Activated naive CD4-positive, alpha-beta T cell treated with anti-CD3 and anti-CD28 coated beads for 36 hours (primary cell): Measurements from ENCODE around the gene KCNMA1. TPM values are rescaled to one million over a fixed set of nuclear protein-coding genes. Genes with fewer than 3 reads are reported as not detected.
"Not testable (repeated sequence)": the region's sequence is repeated elsewhere in the genome, so short reads cannot be mapped to it uniquely, and the experiment has no call there.

ENCODE experiments used
- CTCF ChIA-PET: fragments of 350-600 bp; sonication (Branson Sonifier 250); formaldehyde crosslinking; loops from one replicate; lab custom pipeline; 2021; ENCODE audit warnings: antibody characterized with exemption; lab: Charles Lee
- DNase-seq: peaks from one replicate; pipeline ENCODE4 v3.0.0-alpha.2; 2020
- H3K27ac Mint-ChIP-seq: one replicate; pipeline ENCODE4 v1.8.0; 2021; ENCODE audit warnings: mild to moderate bottlenecking, mixed read lengths
- H3K27me3 Mint-ChIP-seq: one replicate; pipeline ENCODE4 v1.8.0; 2021; ENCODE audit warnings: low read depth, mixed read lengths
- H3K36me3 Mint-ChIP-seq: one replicate; pipeline ENCODE4 v1.8.0; 2021; ENCODE audit warnings: low read depth, mixed read lengths
- H3K4me1 Mint-ChIP-seq: one replicate; pipeline ENCODE4 v1.8.0; 2021; ENCODE audit warnings: low read depth, mixed read lengths
- H3K4me3 Mint-ChIP-seq: one replicate; pipeline ENCODE4 v1.8.0; 2021; ENCODE audit warnings: mild to moderate bottlenecking, moderate library complexity, mixed read lengths
- H3K9me3 Mint-ChIP-seq: one replicate; pipeline ENCODE4 v1.8.0; 2021; ENCODE audit warnings: mixed read lengths
- intact Hi-C: fragments of 100-400 bp; cut with micrococcal nuclease; formaldehyde crosslinking; loops from one replicate; pipeline ENCODE4 v1.15.1; 2023
- total RNA-seq, 2 experiments: library from RNA; stranded (reverse); gene quantifications; one replicate each; pipeline ENCODE4 v1.2.3, GENCODE V29; 2021

Gene KCNMA1
- total RNA-seq, 2 experiments from 2014 or later, result not detected

DNA sequence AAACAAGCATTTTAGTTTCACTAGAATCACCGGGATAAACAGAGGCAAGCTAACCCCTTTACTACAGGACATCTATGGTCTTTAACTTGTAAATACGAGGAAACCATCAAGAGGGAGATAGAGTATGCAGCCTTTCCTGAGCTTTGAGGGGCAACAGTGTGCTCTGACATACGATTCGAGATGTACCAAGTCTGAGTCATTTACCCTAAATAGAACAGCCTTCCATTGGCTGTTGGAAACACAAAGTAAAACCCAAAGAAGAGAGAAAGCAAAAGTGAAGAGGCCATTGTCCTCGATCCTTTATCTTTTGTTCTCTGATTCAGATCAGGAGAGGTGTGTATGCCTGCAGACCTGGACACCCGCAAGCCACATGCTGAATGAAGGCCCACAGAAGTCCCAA is 289.5 kb downstream of the KCNMA1 start:
- no peak overlapping the region for H3K4me3 Mint-ChIP-seq
- DNase-seq, result no peak
- H3K27me3 Mint-ChIP-seq, result no peaks in the 10 kb centered on the region
- H3K9me3 Mint-ChIP-seq, result no peaks in the 10 kb centered on the region
- no peak overlapping the region for H3K27ac Mint-ChIP-seq
- H3K4me1 Mint-ChIP-seq, result no peaks in the 10 kb centered on the region
- intact Hi-C loops, result no loop called here
- no peaks in the 10 kb centered on the region for H3K36me3 Mint-ChIP-seq
- CTCF ChIA-PET, result no interaction called here

DNA sequence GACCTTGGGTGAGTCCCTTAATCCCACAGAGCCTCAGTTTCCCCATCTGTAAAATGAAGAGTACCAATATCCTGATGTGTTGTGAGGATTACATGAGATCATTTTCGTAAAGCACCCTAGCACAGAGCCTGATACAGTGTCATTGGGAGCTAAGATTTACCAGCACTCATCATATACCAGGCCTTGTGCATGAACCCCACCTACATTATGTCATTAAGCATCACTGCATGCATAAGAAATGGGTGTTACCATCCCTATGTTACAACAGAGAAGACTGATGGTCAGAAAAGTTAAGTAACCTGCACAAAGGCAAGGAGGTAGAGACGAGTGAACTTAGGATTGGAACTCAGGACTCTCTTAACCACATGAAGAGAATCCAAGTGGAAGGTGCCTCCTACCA is 290.6 kb downstream of the KCNMA1 start:
- Mint-ChIP-seq H3K27me3 (no peaks in the 10 kb centered on the region), H3K27ac (no peak overlapping the region), H3K4me1 (no peaks in the 10 kb centered on the region), H3K4me3 (no peak overlapping the region), H3K36me3 (no peaks in the 10 kb centered on the region), H3K9me3 (no peaks in the 10 kb centered on the region)
- no peak for DNase-seq
- intact Hi-C loops, result no loop called here
- CTCF ChIA-PET, result no interaction called here

DNA sequence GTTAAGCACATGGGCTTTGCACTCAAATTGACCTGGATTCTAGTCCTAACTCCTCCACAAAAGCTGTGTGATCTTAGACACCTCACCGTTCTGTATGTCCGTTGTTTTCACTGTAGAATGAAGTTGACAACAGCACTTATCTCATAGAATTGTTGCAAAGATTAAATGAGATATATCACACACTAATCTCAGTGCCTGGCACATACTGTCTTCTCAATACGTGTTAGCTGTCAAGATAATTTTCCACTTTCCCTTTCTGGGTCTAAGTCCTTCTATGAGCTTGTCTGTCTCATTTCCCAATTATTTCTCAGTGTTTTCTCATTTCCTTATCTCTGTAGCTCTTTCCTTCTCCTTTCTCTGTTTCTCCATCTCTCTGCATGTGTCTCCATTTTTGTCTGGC is 296.6 kb downstream of the KCNMA1 start:
- no peak overlapping the region for H3K27ac Mint-ChIP-seq
- H3K36me3 Mint-ChIP-seq, result no peaks in the 10 kb centered on the region
- no peaks in the 10 kb centered on the region for H3K4me1 Mint-ChIP-seq
- DNase-seq, result no peak
- H3K4me3 Mint-ChIP-seq, result no peak overlapping the region
- CTCF ChIA-PET, result no interaction called here
- peaks cover 6% of the 10 kb centered on the region for H3K9me3 Mint-ChIP-seq
- intact Hi-C loops, result no loop called here
- H3K27me3 Mint-ChIP-seq, result no peaks in the 10 kb centered on the region

DNA sequence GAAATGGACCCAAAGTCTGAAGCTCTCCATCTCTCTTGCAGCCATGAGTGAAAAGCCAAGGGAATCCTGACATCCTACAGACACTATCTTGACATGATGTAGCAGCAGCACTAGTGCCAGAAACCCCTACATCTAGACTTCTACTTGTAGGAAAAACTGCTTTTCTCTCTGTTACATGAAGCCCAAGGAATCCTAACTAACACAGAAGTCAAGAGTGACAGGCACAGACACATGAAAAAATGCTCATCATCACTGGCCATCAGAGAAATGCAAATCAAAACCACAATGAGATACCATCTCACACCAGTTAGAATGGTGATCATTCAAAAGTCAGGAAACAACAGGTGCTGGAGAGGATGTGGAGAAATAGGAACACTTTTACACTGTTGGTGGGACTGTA is 297.7 kb downstream of the KCNMA1 start:
- H3K9me3 Mint-ChIP-seq, H3K4me3 Mint-ChIP-seq, H3K27me3 Mint-ChIP-seq, CTCF ChIA-PET, H3K4me1 Mint-ChIP-seq, H3K36me3 Mint-ChIP-seq, intact Hi-C loops, H3K27ac Mint-ChIP-seq, DNase-seq: not testable (repeated sequence)

DNA sequence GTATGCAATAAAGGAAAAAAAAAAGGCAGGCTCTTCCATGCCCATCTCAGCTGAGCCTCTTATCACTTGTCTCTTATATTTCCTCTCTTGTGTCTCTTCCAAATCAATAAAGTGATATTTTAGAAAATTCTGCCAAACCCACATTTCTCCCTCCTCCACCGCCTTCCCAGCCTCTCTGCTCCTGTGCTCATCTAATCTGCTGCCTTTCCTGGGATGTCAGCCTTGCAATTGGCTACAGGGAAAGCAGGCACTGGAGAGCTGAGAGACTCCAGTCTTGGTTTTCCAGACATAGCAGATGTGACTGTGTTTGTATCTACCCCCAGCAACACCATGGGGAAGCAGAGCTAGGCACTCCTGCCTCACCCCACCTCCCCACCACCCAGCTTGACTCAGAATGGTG is 298.4 kb downstream of the KCNMA1 start:
- Mint-ChIP-seq H3K27me3 (no peaks in the 10 kb centered on the region), H3K4me1 (no peaks in the 10 kb centered on the region)
- intact Hi-C loops, result no loop called here

DNA sequence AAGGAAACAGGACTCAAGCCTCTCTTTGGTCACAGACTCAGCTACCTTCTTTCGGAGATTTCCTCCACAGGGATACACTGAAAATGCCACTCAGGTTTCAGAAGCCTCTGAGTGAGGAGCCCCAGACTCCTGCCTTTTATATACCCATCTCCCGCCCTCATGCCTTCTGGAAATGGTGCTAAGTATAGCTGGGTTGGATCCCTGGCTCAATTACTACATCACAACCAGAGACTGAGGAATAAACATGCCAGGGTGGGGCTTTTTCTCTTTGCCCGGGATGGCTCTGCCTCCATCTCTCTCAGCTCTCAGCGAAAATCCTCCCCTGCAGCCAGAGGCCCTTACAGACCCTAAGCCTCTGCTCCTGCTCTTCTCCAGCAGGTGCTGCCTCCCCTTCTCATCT is 299.5 kb downstream of the KCNMA1 start:
- Mint-ChIP-seq H3K27ac (no peak overlapping the region), H3K9me3 (peaks cover 6% of the 10 kb centered on the region), H3K4me1 (no peaks in the 10 kb centered on the region), H3K27me3 (no peaks in the 10 kb centered on the region), H3K36me3 (no peaks in the 10 kb centered on the region), H3K4me3 (no peak overlapping the region)
- intact Hi-C loops, result no loop called here
- DNase-seq, result no peak
- CTCF ChIA-PET, result no interaction called here

More for the DNA sequence above, 298.4 kb downstream of the KCNMA1 start:
- no peak overlapping the region for H3K4me3 Mint-ChIP-seq
- no peaks in the 10 kb centered on the region for H3K36me3 Mint-ChIP-seq
- no peak for DNase-seq
- CTCF ChIA-PET, result no interaction called here
- H3K27ac Mint-ChIP-seq, result no peak overlapping the region
- peaks cover 6% of the 10 kb centered on the region for H3K9me3 Mint-ChIP-seq

DNA sequence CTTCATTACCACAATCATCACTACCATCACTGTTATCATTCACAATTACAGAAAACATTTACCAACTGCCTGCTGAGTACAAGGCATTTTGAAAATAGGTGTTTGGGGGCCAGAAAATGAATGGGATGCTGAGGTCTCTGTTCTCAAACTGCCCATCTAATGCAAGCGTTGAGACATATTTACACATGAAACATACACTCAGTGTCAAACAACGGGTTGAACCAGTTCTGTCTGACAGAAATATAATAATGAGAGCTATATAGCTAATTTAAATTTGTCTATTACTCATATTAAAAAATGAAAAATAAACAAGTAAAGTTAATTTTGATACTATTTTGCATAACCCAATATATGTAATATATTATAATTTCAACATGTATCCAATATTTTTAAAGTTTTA is 303.1 kb downstream of the KCNMA1 start:
- H3K4me1 Mint-ChIP-seq, result no peaks in the 10 kb centered on the region
- no peak overlapping the region for H3K4me3 Mint-ChIP-seq
- no peaks in the 10 kb centered on the region for H3K27me3 Mint-ChIP-seq
- H3K36me3 Mint-ChIP-seq, result no peaks in the 10 kb centered on the region
- intact Hi-C loops, result no loop called here
- CTCF ChIA-PET, result no interaction called here
- H3K27ac Mint-ChIP-seq, result no peak overlapping the region
- DNase-seq, result no peak
- H3K9me3 Mint-ChIP-seq, result peaks cover 5% of the 10 kb centered on the region

DNA sequence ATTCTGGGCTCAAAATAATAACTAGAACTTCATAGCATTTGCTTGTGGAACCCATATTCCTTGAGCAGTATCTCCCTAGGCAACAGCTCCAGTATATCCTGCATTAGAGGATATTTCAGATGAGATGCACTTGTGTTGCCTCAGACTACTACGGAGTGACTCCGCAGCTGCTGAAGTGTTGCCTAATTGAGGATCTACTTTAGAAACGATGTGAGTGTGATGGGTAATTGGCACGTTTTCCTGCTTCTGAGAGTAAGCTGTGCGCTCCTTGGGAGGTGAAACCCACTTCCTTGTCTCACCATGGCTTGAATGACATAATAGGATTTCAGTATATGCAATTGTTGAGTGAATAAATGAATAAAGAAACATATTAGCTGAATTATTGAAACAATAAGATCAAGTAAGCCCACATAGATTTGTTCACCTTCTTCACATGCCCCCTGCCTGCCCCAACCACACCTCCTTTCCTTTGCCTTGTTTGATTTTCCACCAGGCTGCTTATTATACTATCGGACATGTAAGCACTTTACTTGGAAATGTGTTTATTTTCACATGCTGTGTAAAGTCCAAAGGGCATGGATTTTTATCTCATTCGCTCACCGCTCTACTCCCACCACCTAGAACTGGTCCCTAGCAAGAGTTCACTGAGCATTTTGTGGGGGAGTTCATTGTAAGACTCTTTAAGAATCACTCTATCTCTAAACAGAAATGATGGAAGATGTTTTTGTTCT is 303.8 kb downstream of the KCNMA1 start:
- Mint-ChIP-seq H3K27me3 (no peaks in the 10 kb centered on the region), H3K4me1 (no peaks in the 10 kb centered on the region), H3K36me3 (no peaks in the 10 kb centered on the region), H3K9me3 (peaks cover 3% of the 10 kb centered on the region), H3K4me3 (no peak overlapping the region), H3K27ac (no peak overlapping the region)
- intact Hi-C loops, result no loop called here
- CTCF ChIA-PET, result no interaction called here
- no peak for DNase-seq

DNA sequence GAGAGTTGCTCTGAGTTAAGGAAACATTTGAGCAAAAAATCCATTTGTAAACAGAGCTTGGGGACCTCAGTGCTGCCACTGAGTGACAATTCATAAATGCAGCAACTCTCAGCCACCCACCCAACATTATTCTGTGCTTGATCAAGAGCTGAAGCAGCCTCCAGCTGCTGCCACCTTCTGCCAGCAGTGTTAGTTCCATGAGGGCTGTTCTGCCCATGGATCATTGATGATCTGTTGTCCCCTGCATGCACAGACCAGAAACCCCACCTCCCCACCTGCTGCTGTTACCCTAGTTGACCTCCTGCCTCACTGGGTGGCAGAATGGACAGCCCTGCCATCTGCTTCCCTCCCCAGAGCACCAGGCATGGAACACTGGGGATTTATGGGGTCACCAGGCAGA is 305.4 kb downstream of the KCNMA1 start:
- Mint-ChIP-seq H3K9me3 (peaks cover 3% of the 10 kb centered on the region), H3K27me3 (no peaks in the 10 kb centered on the region), H3K36me3 (no peaks in the 10 kb centered on the region), H3K4me3 (no peak overlapping the region), H3K27ac (no peak overlapping the region), H3K4me1 (no peaks in the 10 kb centered on the region)
- CTCF ChIA-PET, result no interaction called here
- DNase-seq, result no peak
- intact Hi-C loops, result no loop called here

DNA sequence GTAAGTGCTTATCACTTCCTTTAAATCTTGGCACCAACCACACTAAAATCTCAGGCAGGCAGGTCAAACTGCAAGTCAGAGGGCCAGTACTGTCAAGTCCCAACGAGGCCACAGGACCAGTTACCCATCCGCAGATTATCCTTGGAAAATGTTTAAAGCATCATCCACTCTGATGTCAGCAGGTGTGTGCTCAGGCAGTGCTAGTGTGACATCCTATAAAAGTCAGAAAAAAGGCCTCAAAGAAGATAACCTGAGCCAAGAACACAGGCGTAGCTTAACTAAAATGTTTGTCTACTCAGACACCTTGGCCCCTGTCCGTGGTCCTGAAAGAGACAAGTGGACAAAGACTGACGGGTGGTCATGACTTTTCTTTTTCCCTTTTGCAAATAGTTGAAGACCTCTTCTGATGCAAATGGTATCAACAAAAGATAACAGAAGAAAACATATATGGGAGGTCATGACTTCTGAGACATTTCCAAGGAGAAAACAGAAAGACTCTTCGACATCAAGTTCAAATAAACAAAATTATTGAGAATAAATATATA is 309.3 kb downstream of the KCNMA1 start:
- no peaks in the 10 kb centered on the region for H3K27me3 Mint-ChIP-seq
- no peaks in the 10 kb centered on the region for H3K4me1 Mint-ChIP-seq
- peaks cover 2% of the 10 kb centered on the region for H3K9me3 Mint-ChIP-seq
- intact Hi-C loops, result no loop called here
- no peak overlapping the region for H3K4me3 Mint-ChIP-seq
- H3K36me3 Mint-ChIP-seq, result no peaks in the 10 kb centered on the region
- peak; percentile 32 for DNase-seq
- no peak overlapping the region for H3K27ac Mint-ChIP-seq
- CTCF ChIA-PET, result no interaction called here

DNA sequence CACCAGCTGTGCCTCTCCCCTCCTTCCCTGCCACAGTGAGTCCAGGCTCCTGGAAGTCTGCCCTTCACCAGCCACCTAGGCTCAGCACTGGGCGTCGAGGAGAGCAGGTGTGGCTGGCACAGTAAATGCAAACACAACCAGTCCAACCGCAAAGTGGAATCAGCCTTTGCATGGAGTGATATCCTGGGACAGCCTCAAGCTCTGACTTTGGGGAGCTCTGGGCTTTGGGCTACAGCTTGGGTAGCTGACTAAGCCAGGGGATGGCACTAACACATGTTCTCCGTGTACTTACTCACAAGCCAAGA is 312.4 kb downstream of the KCNMA1 start:
- CTCF ChIA-PET, result no interaction called here
- intact Hi-C loops, result no loop called here
- Mint-ChIP-seq H3K36me3 (no peaks in the 10 kb centered on the region), H3K4me1 (no peaks in the 10 kb centered on the region), H3K4me3 (no peak overlapping the region), H3K9me3 (no peaks in the 10 kb centered on the region), H3K27me3 (no peaks in the 10 kb centered on the region), H3K27ac (no peak overlapping the region)
- DNase-seq, result no peak

DNA sequence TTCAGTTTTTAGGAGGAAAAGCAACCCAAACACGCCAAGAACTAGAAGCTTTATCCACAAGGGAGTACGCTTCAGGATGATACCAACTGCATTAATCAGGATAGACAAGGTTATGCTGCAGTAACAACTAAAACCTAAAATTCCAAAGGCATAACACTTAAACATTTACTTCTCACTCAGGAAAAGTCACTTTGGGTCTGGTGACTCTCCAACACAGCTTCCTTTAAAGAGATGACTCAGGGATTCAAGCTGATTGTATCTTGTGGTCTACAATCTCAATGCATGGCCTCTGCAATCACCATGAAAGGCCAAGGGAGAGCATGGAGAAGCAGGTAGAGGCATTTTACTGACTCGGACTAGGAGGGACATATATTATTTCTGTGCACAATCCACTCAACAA is 315.8 kb downstream of the KCNMA1 start:
- no peak for DNase-seq
- H3K27me3 Mint-ChIP-seq, result no peaks in the 10 kb centered on the region
- intact Hi-C loops, result no loop called here
- no peaks in the 10 kb centered on the region for H3K4me1 Mint-ChIP-seq
- no peak overlapping the region for H3K4me3 Mint-ChIP-seq
- H3K27ac Mint-ChIP-seq, result no peak overlapping the region
- no peaks in the 10 kb centered on the region for H3K36me3 Mint-ChIP-seq
- no peaks in the 10 kb centered on the region for H3K9me3 Mint-ChIP-seq
- CTCF ChIA-PET, result no interaction called here

DNA sequence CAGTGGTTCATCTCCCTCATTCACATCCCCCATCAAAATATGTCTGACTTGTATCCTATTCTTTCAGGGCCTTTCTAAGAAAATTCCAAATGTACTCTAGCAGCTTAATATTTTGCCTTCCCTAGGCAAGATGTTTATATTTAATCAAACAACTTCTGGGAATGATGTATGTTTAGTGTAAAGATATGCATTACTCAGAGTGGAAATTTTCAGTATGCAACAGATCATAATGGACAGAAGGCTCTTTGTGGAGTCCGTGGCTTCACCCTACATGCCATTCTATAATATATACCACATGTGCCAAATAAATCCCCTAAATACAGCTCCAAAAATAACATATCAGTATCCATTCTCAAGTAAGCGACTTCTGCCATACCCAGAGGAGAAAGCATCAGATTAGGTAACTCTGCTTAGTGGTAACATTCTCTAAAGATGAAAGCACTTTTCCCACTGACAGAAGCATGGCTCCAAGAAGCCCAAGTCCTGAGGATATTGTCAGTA is 316.6 kb downstream of the KCNMA1 start:
- no peak overlapping the region for H3K27ac Mint-ChIP-seq
- H3K9me3 Mint-ChIP-seq, result no peaks in the 10 kb centered on the region
- CTCF ChIA-PET, result no interaction called here
- no peak overlapping the region for H3K4me3 Mint-ChIP-seq
- no peaks in the 10 kb centered on the region for H3K27me3 Mint-ChIP-seq
- no peak for DNase-seq
- no peaks in the 10 kb centered on the region for H3K36me3 Mint-ChIP-seq
- intact Hi-C loops, result no loop called here
- H3K4me1 Mint-ChIP-seq, result no peaks in the 10 kb centered on the region
